Endodermal cell (in vitro differentiated cells): ENCODE data around the gene RAB20. TPM values are rescaled to one million over a fixed set of nuclear protein-coding genes. Genes with fewer than 3 reads are reported as not detected.

Experiments used
- DNase-seq: peaks from one replicate; pipeline ENCODE4 v3.0.0-alpha.2; 2017
- H3K27ac ChIP-seq: 2 replicates; pipeline ENCODE4 v1.5.1; 2013; ENCODE audit warnings: mild to moderate bottlenecking, low read depth, low read length, moderate library complexity
- H3K27me3 ChIP-seq: 2 replicates; pipeline ENCODE4 v1.6.1; 2013; ENCODE audit warnings: mild to moderate bottlenecking, low read length, moderate library complexity; ENCODE audit not compliant: insufficient read depth, control insufficient read depth, poor library complexity, severe bottlenecking
- H3K36me3 ChIP-seq: 2 replicates; pipeline ENCODE4 v1.7.0; 2013; ENCODE audit warnings: mild to moderate bottlenecking, low read length, moderate library complexity; ENCODE audit not compliant: control insufficient read depth, insufficient read depth
- H3K4me1 ChIP-seq: one replicate; pipeline ENCODE4 v1.7.0; 2013; ENCODE audit warnings: low read length; ENCODE audit not compliant: control insufficient read depth, insufficient read depth
- H3K4me3 ChIP-seq: 2 replicates; pipeline ENCODE4 v1.5.1; 2013; ENCODE audit warnings: mild to moderate bottlenecking, low read length, moderate library complexity
- H3K9ac ChIP-seq: 2 replicates; pipeline ENCODE4 v1.6.1; 2013; ENCODE audit warnings: mild to moderate bottlenecking, low read length, moderate library complexity; ENCODE audit not compliant: poor library complexity, severe bottlenecking; ENCODE audit errors: extremely low read depth
- H3K9me3 ChIP-seq: 2 replicates; pipeline ENCODE4 v1.6.1; 2013; ENCODE audit warnings: mild to moderate bottlenecking, low read length, moderate library complexity; ENCODE audit not compliant: control insufficient read depth
- H3K27ac Mint-ChIP-seq: 2 replicates; pipeline ENCODE4 v1.8.0; 2020; ENCODE audit warnings: mixed read lengths
- H3K27me3 Mint-ChIP-seq: 2 replicates; pipeline ENCODE4 v1.8.0; 2021; ENCODE audit warnings: mild to moderate bottlenecking, mixed read lengths; ENCODE audit not compliant: insufficient read depth
- H3K36me3 Mint-ChIP-seq: 2 replicates; pipeline ENCODE4 v1.8.0; 2020; ENCODE audit warnings: low read depth, mixed read lengths
- H3K4me1 Mint-ChIP-seq: 2 replicates; pipeline ENCODE4 v1.8.0; 2020; ENCODE audit warnings: mixed read lengths
- H3K4me3 Mint-ChIP-seq: 2 replicates; pipeline ENCODE4 v1.8.0; 2020; ENCODE audit warnings: mild to moderate bottlenecking, moderate library complexity, mixed read lengths
- H3K9me3 Mint-ChIP-seq: 2 replicates; pipeline ENCODE4 v1.8.0; 2020; ENCODE audit warnings: mild to moderate bottlenecking, mixed read lengths
- WGBS, 2 experiments: methylation state at CpG; one replicate each; pipeline versions ENCODE4 v1.1.5 to v1.1.7; 2013; ENCODE audit warnings: missing lambda C conversion rate in 2 of 2, mixed read lengths in 1 of 2; ENCODE audit not compliant: insufficient coverage in 1 of 2, insufficient read length in 1 of 2; 5-methylcytosine and 5-hydroxymethylcytosine counted together
- total RNA-seq, 2 donors: library from RNA; stranded (reverse); fragmentation: NEBNext Ultra II Directional in 1 of 2; extraction: Animal tissue kit (Norgen Biotek cat#: 25700) in 1 of 2; gene quantifications; 2 replicates in 1 of 2; 3 replicates in 1 of 2; pipeline ENCODE4 v1.2.1, GENCODE V29; 2021
- TF ChIP-seq, protein P1 (sequence below): fragments of 200-600 bp; sonication (generic); conservative IDR thresholded peaks from 2 replicates; pipeline ENCODE4 v1.5.0; 2021; ENCODE audit warnings: antibody characterized with exemption, mild to moderate bottlenecking

The RAB20 gene
- total RNA-seq, 2 donors from 2014 or later: 12.6 to 14.2 TPM

- H3K9me3 ChIP-seq: no peaks in the 10 kb centered on the region
- TF ChIP-seq, protein P1, sequence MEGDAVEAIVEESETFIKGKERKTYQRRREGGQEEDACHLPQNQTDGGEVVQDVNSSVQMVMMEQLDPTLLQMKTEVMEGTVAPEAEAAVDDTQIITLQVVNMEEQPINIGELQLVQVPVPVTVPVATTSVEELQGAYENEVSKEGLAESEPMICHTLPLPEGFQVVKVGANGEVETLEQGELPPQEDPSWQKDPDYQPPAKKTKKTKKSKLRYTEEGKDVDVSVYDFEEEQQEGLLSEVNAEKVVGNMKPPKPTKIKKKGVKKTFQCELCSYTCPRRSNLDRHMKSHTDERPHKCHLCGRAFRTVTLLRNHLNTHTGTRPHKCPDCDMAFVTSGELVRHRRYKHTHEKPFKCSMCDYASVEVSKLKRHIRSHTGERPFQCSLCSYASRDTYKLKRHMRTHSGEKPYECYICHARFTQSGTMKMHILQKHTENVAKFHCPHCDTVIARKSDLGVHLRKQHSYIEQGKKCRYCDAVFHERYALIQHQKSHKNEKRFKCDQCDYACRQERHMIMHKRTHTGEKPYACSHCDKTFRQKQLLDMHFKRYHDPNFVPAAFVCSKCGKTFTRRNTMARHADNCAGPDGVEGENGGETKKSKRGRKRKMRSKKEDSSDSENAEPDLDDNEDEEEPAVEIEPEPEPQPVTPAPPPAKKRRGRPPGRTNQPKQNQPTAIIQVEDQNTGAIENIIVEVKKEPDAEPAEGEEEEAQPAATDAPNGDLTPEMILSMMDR: no peak
- H3K4me1 ChIP-seq: no peaks in the 10 kb centered on the region
- no peaks in the 10 kb centered on the region for H3K4me1 Mint-ChIP-seq
- H3K36me3 Mint-ChIP-seq: no peaks in the 10 kb centered on the region
- no peaks in the 10 kb centered on the region for H3K9me3 Mint-ChIP-seq
- no peak overlapping the region for H3K27ac Mint-ChIP-seq
- peak; percentile 40 for DNase-seq
- H3K4me3 Mint-ChIP-seq: no peak overlapping the region
- no peaks in the 10 kb centered on the region for H3K27me3 Mint-ChIP-seq
- WGBS, 2 experiments: 93 to 94% methylated on average over 10 to 14 of the region's 14 CpGs
- H3K36me3 ChIP-seq: no peaks in the 10 kb centered on the region
- no peaks in the 10 kb centered on the region for H3K27me3 ChIP-seq
- no peak overlapping the region for H3K9ac ChIP-seq
- no peak overlapping the region for H3K4me3 ChIP-seq
- H3K27ac ChIP-seq: no peak overlapping the region
Observed at GRCh38 chr13:110581506-110582185, 20.1 kb upstream of the RAB20 start.

DNA sequence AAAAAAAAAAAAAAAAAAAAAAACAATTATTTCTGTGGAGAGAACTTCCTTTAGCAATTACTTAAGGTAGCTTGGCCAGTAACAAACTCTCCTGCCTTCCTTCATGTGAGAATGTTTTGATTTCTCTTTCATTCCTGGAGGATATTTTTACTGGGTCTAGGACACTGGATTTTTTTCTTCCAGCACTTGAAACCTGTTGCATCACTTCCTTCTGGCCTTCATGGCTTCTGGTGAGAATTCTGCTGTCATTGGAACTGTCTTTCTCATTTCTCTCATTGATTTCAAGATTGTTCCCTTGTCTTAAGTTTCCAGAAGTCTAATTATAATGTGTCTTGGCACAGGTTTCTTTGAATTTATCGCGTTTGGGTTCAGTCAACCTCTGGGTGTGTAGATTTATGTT is 19.3 kb upstream of the RAB20 start:
- no peaks in the 10 kb centered on the region for H3K9me3 ChIP-seq
- Mint-ChIP-seq H3K36me3 (no peaks in the 10 kb centered on the region), H3K27me3 (no peaks in the 10 kb centered on the region), H3K4me1 (peaks cover 4% of the 10 kb centered on the region), H3K27ac (no peak overlapping the region), H3K9me3 (no peaks in the 10 kb centered on the region), H3K4me3 (no peak overlapping the region)
- no peaks in the 10 kb centered on the region for H3K27me3 ChIP-seq
- peaks cover under 1% of the 10 kb centered on the region for H3K4me1 ChIP-seq
- H3K4me3 ChIP-seq: no peak overlapping the region
- no peaks in the 10 kb centered on the region for H3K36me3 ChIP-seq
- DNase-seq: peak; percentile 3
- H3K27ac ChIP-seq: no peak overlapping the region
- TF ChIP-seq, protein P1: no peak
- 88% methylated on average over 2 of the region's 2 CpGs; no CpG with 5 or more reads in 1 of the 2 experiments for WGBS, 2 experiments
- no peak overlapping the region for H3K9ac ChIP-seq

DNA sequence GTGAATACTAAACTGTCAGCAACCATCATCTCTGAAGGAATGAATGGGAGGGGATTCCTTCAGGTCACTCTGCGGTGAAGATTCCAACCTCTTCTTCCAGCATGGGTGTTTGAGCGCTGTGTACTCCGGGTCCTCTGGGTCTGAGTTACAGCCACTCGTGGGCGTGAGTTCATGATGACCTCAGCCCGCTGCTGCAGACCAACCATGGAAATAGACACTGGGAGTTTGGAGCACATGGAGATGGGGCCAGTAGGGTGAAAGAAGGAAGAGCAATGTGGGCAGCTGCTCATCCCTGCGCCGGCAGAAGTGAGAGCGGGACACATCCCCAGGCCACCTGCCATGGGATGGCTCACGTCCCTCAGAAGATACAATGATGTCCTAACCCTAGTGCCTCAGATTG is 16.8 kb upstream of the RAB20 start:
- no peaks in the 10 kb centered on the region for H3K9me3 ChIP-seq
- WGBS, 2 experiments: 78 to 84% methylated on average over 8 to 10 of the region's 10 CpGs
- H3K4me1 Mint-ChIP-seq: peaks cover 20% of the 10 kb centered on the region

More for the DNA sequence above, 16.8 kb upstream of the RAB20 start:
- Histone ChIP-seq H3K27me3 (no peaks in the 10 kb centered on the region), H3K4me1 (peaks cover 10% of the 10 kb centered on the region), H3K4me3 (no peak overlapping the region), H3K9ac (no peak overlapping the region), H3K27ac (no peak overlapping the region), H3K36me3 (no peaks in the 10 kb centered on the region)
- Mint-ChIP-seq H3K27me3 (no peaks in the 10 kb centered on the region), H3K9me3 (no peaks in the 10 kb centered on the region), H3K27ac (no peak overlapping the region), H3K36me3 (no peaks in the 10 kb centered on the region), H3K4me3 (no peak overlapping the region)
- peak; percentile 39 for DNase-seq
- TF ChIP-seq, protein P1: no peak
